HG03558 (cell line): ENCODE measurements around the gene CEACAM1.
"Not testable (repeated sequence)": the region's sequence is repeated elsewhere in the genome, so short reads cannot be mapped to it uniquely, and the experiment has no call there.

ENCODE experiments used
- ATAC-seq: cut with Tn5 transposase; IDR thresholded peaks from one replicate; pipeline ENCODE4 v1.9.1; 2021; ENCODE audit warnings: moderate number of reproducible peaks; ENCODE audit not compliant: unreplicated experiment; ENCODE audit errors: extremely low read depth

CEACAM1 gene

GRCh38 chr19:42550521-42550920 is 22.2 kb upstream of the CEACAM1 start:
- not testable (repeated sequence) for ATAC-seq

GRCh38 chr19:42549067-42549466 is 20.8 kb upstream of the CEACAM1 start:
- not testable (repeated sequence) for ATAC-seq

- ATAC-seq, result no peak
These were observed 20.3 kb upstream of the CEACAM1 start for GRCh38 chr19:42548552-42548951.

GRCh38 chr19:42547929-42548328 is 19.6 kb upstream of the CEACAM1 start:
- ATAC-seq, result no peak

- no peak for ATAC-seq
These were observed 18.7 kb upstream of the CEACAM1 start for GRCh38 chr19:42546831-42547500.

GRCh38 chr19:42544146-42544545 is 15.9 kb upstream of the CEACAM1 start:
- no peak for ATAC-seq

GRCh38 chr19:42542791-42543190 is 14.5 kb upstream of the CEACAM1 start:
- no peak for ATAC-seq

GRCh38 chr19:42540071-42540553 is 11.8 kb upstream of the CEACAM1 start:
- ATAC-seq, result no peak

GRCh38 chr19:42538841-42539709 is 10.8 kb upstream of the CEACAM1 start:
- ATAC-seq, result no peak

GRCh38 chr19:42535276-42535675 is 7.0 kb upstream of the CEACAM1 start:
- not testable (repeated sequence) for ATAC-seq

- no peak for ATAC-seq
These were observed 6.1 kb upstream of the CEACAM1 start for GRCh38 chr19:42534391-42534790.

GRCh38 chr19:42532891-42533290 is 4.6 kb upstream of the CEACAM1 start:
- ATAC-seq, result no peak

- no peak for ATAC-seq
These were observed 3.0 kb upstream of the CEACAM1 start for GRCh38 chr19:42531313-42531712.

- ATAC-seq, result no peak
These were observed 1.0 kb upstream of the CEACAM1 start for GRCh38 chr19:42529248-42529764.

- no peak for ATAC-seq
These were observed 3.3 kb downstream of the CEACAM1 start for GRCh38 chr19:42524943-42525342.

- ATAC-seq, result no peak
These were observed 4.0 kb downstream of the CEACAM1 start for GRCh38 chr19:42524250-42524649.

- ATAC-seq, result not testable (repeated sequence)
These were observed 6.0 kb downstream of the CEACAM1 start for GRCh38 chr19:42522262-42522661.

GRCh38 chr19:42521346-42522030 is 6.8 kb downstream of the CEACAM1 start:
- no peak for ATAC-seq

GRCh38 chr19:42519108-42519507 is 9.2 kb downstream of the CEACAM1 start:
- ATAC-seq, result no peak

- no peak for ATAC-seq
These were observed 11.5 kb downstream of the CEACAM1 start for GRCh38 chr19:42516771-42517170.
